GM12878 (cell line): ENCODE measurements around the gene CYP4X1.
"Not testable (repeated sequence)": the region's sequence is repeated elsewhere in the genome, so short reads cannot be mapped to it uniquely, and the experiment has no call there.

Source experiments
- EP300 ChIP-seq, 2 experiments: fragments of 150-350 bp in 1 of 2; IDR thresholded peaks; 2 replicates each; pipeline ENCODE4 v1.6.1; 2011 to 2012; ENCODE audit warnings: low read depth in 2 of 2, low read length in 2 of 2, borderline replicate concordance in 1 of 2, improper control_type of control experiment in 1 of 2, inconsistent platforms in 1 of 2; ENCODE audit not compliant: control insufficient read depth in 1 of 2
- POLR2A ChIP-seq: IDR thresholded peaks from 2 replicates; pipeline ENCODE4 v1.6.1; 2011; ENCODE audit warnings: low read depth, mild to moderate bottlenecking, low read length
- RAD21 ChIP-seq: IDR thresholded peaks from 2 replicates; pipeline ENCODE4 v1.6.1; 2011; ENCODE audit warnings: mild to moderate bottlenecking, low read depth, low read length, moderate library complexity; ENCODE audit not compliant: insufficient read depth
- SMC3 ChIP-seq: IDR thresholded peaks from 2 replicates; pipeline ENCODE4 v1.6.1; 2011; ENCODE audit warnings: low read length, improper control_type of control experiment, borderline replicate concordance
- SRF ChIP-seq, 2 experiments: IDR thresholded peaks; 2 replicates each; pipeline ENCODE4 v1.6.1; 2011; ENCODE audit warnings: low read depth in 2 of 2, low read length in 2 of 2, mild to moderate bottlenecking in 1 of 2, moderate library complexity in 1 of 2
- TF ChIP-seq, protein P1 (sequence below): fragments of 450-650 bp; IDR thresholded peaks from 2 replicates; pipeline ENCODE4 v1.6.1; 2014; ENCODE audit warnings: mild to moderate bottlenecking
- TF ChIP-seq, protein P2 (sequence below), 3 experiments: IDR thresholded peaks in 2 of 3; conservative IDR thresholded peaks in 1 of 3; 2 replicates each; pipeline ENCODE4 v1.5.1; 2011; ENCODE audit warnings: low read depth in 3 of 3, low read length in 3 of 3, mild to moderate bottlenecking in 3 of 3, control low read depth in 2 of 3, moderate library complexity in 2 of 3, inconsistent platforms in 1 of 3, mixed read lengths in 1 of 3; ENCODE audit not compliant: control insufficient read depth in 2 of 3, insufficient read depth in 1 of 3; ENCODE audit errors: extremely low read depth in 1 of 3

DNA sequence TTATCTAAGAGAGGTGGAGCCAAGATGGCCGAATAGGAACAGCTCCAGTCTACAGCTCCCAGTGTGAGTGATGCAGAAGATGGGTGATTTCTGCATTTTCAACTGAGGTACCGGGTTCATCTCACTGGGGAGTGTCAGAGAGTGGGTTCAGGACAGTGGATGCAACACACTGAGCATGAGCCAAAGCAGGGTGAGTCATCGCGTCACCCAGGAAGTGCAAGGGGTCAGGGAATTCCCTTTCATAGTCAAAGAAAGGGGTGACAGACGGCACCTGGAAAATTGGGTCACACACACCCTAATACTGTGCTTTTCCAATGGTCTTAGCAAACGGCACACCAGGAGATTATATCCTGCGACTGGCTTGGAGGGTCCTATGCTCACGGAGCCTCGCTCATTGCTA lies 17.0 kb upstream of the CYP4X1 start:
- TF ChIP-seq, protein P1, sequence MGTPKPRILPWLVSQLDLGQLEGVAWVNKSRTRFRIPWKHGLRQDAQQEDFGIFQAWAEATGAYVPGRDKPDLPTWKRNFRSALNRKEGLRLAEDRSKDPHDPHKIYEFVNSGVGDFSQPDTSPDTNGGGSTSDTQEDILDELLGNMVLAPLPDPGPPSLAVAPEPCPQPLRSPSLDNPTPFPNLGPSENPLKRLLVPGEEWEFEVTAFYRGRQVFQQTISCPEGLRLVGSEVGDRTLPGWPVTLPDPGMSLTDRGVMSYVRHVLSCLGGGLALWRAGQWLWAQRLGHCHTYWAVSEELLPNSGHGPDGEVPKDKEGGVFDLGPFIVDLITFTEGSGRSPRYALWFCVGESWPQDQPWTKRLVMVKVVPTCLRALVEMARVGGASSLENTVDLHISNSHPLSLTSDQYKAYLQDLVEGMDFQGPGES, result not testable (repeated sequence)
- not testable (repeated sequence) for TF ChIP-seq EP300 (IDR thresholded peaks at IDR 0.05; ENCODE audit: borderline replicate concordance in 1 of 2, control insufficient read depth in 1 of 2, low read depth in 2 of 2, low read length in 2 of 2); SMC3; POLR2A; SRF (IDR thresholded peaks at IDR 0.05; ENCODE audit: low read depth in 2 of 2, low read length in 2 of 2); RAD21
- TF ChIP-seq, protein P2, sequence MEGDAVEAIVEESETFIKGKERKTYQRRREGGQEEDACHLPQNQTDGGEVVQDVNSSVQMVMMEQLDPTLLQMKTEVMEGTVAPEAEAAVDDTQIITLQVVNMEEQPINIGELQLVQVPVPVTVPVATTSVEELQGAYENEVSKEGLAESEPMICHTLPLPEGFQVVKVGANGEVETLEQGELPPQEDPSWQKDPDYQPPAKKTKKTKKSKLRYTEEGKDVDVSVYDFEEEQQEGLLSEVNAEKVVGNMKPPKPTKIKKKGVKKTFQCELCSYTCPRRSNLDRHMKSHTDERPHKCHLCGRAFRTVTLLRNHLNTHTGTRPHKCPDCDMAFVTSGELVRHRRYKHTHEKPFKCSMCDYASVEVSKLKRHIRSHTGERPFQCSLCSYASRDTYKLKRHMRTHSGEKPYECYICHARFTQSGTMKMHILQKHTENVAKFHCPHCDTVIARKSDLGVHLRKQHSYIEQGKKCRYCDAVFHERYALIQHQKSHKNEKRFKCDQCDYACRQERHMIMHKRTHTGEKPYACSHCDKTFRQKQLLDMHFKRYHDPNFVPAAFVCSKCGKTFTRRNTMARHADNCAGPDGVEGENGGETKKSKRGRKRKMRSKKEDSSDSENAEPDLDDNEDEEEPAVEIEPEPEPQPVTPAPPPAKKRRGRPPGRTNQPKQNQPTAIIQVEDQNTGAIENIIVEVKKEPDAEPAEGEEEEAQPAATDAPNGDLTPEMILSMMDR (IDR thresholded peaks at IDR 0.05 in 2 of 3, conservative IDR thresholded peaks at IDR 0.05 in 1 of 3; ENCODE audit: control insufficient read depth in 2 of 3, extremely low read depth in 1 of 3, insufficient read depth in 1 of 3, low read depth in 3 of 3, low read length in 3 of 3), result not testable (repeated sequence)
